Stimulated activated CD8-positive, alpha-beta memory T cell treated with anti-CD3 and anti-CD28 coated beads, Interleukin-4, amount 100 ng/mL, for 1 hour (primary cell): ENCODE measurements around the gene CCDC85B.
A peak's percentile ranks its signal among the peaks of the same experiment; 100 is the strongest.

Experiments used
- DNase-seq, 2 donors: peaks; one replicate each; pipeline ENCODE4 v3.0.0-alpha.2; 2020; ENCODE audit warnings: low read depth in 2 of 2, low spot score in 1 of 2

CCDC85B gene

GRCh38 chr11:65857500-65857852 lies 33.0 kb upstream of the CCDC85B start:
- DNase-seq: peak; percentile 41 to 45

DNA sequence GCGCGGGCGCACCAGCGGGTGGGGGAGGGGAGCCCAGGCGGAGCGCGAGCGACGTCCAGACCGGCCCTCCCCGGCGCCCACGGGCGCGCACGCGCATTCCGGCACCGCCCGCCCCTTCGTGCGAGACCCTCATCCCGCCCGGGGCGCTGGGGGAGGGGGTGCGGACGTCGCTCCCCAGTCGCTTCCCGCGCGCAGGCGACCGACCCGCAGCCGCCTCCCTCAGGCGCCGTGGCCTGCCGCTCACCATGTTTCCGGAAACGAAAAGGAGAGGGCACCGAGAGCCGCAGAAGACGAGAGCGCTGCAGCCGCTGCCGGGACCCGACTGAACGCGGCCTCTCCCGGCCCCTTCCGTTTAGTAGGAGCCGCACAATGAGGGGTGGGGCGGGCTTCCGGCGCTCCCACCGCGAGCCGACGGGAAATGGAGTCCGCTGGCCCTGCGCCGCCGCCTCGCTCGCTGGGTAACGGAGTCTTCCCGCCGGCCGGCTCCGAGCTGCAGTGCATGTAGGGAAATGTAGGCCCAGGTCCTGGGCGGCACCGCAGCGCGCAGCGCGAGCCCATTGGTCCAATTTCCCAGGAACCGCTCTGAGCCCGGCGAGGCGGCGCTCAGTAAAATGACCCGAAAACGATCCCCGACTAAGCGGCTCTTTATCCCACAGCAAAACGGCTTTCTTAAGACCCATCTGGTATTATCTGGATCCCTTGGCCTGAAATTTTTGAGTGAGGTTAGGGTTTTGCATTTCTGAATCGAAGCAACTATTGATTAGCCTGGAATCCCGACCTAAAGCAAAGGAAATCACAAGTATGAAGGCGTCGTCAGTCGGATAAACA lies 32.4 kb upstream of the CCDC85B start, which contains the start of gene CFL1:
Gene CFL1 (minus strand): TSS at position 328 of the 828 bp plus-strand sequence. CDS start 81 bp downstream, at position 247.
- peak; percentile 84 to 93 for DNase-seq

DNA sequence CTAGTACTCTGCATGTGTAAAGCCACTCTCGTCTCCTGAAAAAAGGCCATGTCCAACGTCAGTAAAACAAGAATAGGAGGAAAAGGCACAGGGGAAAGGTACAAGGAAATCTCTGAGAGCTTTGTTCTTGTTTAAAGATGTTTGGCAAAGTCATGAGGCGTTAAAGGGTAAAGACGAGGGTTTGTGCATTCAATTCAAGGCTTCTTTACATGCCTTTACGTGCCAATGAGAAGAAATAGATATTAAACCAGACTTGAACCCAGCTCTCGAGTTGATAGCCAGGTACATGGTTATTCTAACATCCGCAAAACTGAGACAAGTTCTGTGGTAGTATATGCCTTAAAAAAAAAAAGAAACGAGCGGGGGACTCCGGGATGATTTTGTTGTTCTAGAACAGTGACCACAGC lies 31.8 kb upstream of the CCDC85B start:
- DNase-seq: no peak

DNA sequence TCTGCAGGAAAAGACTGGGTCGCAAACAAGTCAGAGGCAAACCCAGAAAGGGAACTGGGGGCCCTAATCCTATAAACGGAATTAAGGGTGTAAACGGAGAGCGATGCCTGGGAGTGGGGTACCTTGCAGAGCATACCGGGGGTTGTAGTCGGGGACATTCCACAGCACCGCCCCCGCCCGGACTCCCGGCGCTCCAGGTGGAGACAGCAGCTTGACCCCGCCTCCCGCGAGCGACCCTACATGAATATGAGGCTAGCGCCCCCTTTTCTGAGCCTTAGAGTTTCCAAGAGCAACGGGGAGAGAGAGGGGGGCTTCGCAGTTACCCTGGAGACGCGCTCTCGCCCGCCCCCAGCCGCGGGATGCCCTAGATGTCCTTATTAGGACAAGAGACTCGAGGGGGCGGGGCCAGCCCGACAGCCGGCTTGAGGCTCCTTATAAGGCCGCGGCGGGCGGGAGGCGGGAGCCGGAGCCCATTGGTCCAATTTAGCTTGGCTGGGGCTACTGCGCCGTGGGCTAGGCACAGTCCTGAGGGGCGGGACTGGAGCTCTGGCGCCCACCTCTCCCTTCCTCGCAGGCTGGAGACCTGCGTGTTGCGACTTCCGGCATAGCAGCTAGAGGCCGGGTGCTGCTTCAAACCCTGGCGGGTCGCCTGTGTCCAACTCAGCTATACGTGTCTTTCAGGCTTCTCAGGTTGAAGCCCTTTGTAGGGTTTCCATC lies 31.2 kb upstream of the CCDC85B start:
- peak; percentile 97 to 98 for DNase-seq

DNA sequence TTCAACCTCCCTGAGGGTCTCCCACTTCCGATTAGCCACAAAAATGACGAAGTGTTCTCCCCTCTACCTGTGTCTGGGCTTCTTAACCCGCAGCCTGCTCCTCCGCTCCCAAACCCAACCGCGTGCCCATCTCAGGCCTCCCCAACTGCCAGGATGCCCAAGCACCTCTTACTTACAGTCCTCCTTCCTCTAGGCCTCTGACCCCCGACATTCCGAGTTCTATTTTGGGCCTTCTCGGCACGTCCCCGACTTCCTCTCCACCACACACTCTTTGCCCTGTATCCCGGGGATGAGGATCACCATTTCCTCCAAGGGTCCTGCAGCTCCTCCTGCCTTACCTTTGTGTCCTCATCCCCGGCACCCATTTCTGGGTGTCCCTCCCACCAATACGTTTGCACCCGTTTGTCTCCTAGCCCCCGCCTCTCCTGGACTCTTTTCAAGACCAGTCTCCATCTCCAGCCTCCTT lies 30.6 kb upstream of the CCDC85B start:
- DNase-seq: no peak

DNA sequence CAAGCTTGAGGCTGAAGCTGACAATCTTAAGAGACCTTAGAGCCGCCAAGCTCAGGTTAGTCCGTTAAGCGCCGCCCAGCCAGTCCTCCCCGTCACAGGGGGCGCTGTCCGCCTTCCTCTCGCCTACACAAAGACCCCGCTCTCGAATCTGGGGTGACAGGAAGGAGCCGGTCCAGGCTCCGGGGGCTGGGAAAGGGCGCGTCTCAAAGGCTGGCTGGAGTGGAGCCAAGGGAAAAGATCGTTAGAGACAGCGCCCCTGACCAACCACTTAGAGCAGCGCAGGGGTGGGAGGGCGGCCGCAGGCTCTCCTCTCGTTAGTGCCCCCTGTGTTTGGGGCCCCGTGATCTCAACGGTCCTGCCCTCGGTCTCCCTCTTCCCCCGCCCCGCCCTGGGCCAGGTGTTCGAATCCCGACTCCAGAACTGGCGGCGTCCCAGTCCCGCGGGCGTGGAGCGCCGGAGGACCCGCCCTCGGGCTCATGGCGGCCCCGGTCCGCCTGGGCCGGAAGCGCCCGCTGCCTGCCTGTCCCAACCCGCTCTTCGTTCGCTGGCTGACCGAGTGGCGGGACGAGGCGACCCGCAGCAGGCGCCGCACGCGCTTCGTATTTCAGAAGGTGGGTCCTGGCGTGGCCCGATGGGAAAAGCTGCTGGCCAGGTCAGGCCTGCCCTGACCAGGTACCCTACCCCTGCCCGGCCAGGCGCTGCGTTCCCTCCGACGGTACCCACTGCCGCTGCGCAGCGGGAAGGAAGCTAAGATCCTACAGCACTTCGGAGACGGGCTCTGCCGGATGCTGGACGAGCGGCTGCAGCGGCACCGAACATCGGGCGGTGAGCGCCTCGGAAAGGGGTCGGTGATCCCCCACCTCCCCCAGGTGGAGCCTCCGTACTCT lies 30.0 kb upstream of the CCDC85B start, which contains the start of gene MUS81:
Gene MUS81 (plus strand): TSS at position 156 of the 887 bp plus-strand sequence. CDS start 321 bp downstream, at position 477.
- DNase-seq: peak; percentile 95 to 97

GRCh38 chr11:65861165-65861505 lies 29.3 kb upstream of the CCDC85B start:
- DNase-seq: no peak

DNA sequence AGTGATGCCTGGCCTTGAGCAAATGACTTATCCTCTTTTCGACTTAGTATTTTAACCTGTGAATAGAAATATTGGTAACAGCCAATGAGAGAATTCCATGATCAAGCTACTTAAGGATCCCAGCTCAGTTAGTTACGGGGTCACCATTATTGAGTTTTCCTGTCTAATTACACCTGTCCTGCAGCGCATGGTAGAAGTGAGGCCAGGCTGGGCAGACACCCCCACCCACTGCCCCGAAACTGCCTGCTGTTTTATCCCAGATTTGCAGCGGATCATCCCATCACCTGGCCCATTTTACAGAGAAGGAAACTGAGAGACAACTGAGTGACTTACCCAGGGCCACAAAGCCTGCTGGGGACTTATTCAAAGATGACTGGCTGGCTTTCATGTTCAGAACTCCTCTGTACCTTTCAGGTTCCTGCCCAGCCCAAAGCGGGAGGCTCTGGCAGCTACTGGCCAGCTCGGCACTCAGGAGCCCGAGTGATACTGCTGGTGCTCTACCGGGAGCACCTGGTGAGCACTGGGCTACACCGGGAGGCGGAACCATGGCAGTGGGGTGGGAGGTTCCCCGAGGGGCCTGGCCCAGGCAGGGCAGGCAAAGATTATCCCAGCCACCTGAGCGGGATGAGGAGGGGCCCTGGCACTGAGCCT lies 28.8 kb upstream of the CCDC85B start:
- DNase-seq: no peak

GRCh38 chr11:65862191-65862735 lies 28.2 kb upstream of the CCDC85B start:
- no peak for DNase-seq

DNA sequence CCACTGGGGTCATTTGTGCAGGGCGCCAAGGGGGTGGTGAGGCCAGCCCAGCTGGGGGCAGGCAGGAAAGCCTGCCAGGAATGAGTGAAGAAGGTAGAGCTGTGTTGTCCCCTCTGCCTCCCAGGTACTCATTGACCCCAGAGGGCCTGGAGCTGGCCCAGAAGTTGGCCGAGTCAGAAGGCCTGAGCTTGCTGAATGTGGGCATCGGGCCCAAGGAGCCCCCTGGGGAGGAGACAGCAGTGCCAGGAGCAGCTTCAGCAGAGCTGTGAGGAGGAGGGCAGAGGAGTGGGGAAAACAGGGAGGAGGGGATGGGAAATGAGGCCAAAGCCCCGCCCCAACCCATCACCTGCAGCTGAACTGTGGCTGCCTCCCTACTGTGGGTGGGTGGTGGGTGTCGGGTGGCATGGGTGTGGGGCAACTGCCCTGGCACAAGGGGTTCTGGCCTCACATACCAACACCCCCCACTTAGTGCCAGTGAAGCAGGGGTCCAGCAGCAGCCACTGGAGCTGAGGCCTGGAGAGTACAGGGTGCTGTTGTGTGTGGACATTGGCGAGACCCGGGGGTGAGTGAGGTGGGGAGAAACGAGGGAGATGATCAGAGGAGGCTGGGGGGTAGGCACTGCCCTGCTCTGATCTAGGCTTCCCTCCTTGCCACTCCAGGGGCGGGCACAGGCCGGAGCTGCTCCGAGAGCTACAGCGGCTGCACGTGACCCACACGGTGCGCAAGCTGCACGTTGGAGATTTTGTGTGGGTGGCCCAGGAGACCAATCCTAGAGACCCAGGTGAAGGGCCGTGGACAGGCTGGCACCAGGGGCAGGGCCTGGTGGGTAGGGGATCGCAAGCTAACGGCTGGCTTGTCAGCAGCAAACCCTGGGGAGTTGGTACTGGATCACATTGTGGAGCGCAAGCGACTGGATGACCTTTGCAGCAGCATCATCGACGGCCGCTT lies 27.3 kb upstream of the CCDC85B start:
- DNase-seq: no peak

- no peak for DNase-seq
Measured at GRCh38 chr11:65863889-65864705, 26.4 kb upstream of the CCDC85B start.

- DNase-seq: no peak
Measured at GRCh38 chr11:65864706-65865471, 25.6 kb upstream of the CCDC85B start.

DNA sequence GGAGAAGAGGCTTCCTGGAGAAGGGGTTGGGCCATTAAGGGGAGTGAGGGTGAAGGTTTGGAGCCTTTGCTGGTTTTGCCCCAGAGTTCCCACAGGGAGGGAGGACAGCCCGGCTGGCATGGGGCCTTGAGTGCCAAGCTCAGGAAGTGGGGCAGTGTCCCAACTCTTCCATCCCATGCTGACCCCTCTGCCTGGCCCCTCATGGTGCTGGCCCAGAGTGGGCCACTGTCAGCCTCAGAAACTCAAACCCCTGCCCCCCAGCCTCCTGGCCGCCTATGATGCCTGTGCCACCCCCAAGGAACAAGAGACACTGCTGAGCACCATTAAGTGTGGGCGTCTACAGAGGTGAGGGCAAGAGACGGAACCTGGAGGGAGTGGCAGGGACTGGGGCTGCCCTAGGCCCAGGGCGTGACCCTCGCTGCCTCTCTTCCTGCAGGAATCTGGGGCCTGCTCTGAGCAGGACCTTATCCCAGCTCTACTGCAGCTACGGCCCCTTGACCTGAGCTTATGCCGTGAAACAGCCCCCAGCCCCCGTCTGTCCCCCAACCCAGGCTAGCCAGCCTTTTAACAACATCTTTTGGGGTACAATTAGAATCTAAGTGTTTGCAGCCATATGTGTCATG lies 24.8 kb upstream of the CCDC85B start:
- DNase-seq: no peak

- DNase-seq: no peak
Measured at GRCh38 chr11:65866509-65867283, 23.8 kb upstream of the CCDC85B start.

- DNase-seq: no peak
Measured at GRCh38 chr11:65867284-65868071, 23.0 kb upstream of the CCDC85B start.
